Gastrocnemius medialis (tissue), 4 donors: Measurements from ENCODE around the gene FUT1.

ENCODE experiments used
- POLR2A ChIP-seq, 2 donors: fragments of 450-650 bp; IDR thresholded peaks; one replicate each; pipeline ENCODE4 v1.6.1; 2017; ENCODE audit warnings: antibody characterized with exemption in 2 of 2, mild to moderate bottlenecking in 2 of 2, moderate library complexity in 2 of 2
- TF ChIP-seq, protein P1 (sequence below), 5 experiments: fragments of 450-650 bp in 3 of 5; fragments of 200-600 bp in 2 of 5; sonication (generic) in 2 of 5; IDR thresholded peaks in 4 of 5; conservative IDR thresholded peaks in 1 of 5; 1 replicate in 4 of 5; 2 replicates in 1 of 5; pipeline ENCODE4 v1.5.1; 2016 to 2019; ENCODE audit warnings: antibody characterized with exemption in 5 of 5, mild to moderate bottlenecking in 3 of 5, moderate library complexity in 3 of 5

GRCh38 chr19:48797103-48797502, 44.7 kb upstream of the FUT1 start:
- TF ChIP-seq, protein P1, sequence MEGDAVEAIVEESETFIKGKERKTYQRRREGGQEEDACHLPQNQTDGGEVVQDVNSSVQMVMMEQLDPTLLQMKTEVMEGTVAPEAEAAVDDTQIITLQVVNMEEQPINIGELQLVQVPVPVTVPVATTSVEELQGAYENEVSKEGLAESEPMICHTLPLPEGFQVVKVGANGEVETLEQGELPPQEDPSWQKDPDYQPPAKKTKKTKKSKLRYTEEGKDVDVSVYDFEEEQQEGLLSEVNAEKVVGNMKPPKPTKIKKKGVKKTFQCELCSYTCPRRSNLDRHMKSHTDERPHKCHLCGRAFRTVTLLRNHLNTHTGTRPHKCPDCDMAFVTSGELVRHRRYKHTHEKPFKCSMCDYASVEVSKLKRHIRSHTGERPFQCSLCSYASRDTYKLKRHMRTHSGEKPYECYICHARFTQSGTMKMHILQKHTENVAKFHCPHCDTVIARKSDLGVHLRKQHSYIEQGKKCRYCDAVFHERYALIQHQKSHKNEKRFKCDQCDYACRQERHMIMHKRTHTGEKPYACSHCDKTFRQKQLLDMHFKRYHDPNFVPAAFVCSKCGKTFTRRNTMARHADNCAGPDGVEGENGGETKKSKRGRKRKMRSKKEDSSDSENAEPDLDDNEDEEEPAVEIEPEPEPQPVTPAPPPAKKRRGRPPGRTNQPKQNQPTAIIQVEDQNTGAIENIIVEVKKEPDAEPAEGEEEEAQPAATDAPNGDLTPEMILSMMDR (IDR thresholded peaks at IDR 0.05 in 4 of 5, conservative IDR thresholded peaks at IDR 0.05 in 1 of 5) = no peak
- no peak for TF ChIP-seq POLR2A (IDR thresholded peaks at IDR 0.05)
